Measurements from ENCODE around the gene CD44. TPM values are rescaled to one million over a fixed set of nuclear protein-coding genes. Genes with fewer than 3 reads are reported as not detected.

The CD44 gene
- total RNA-seq, 1 experiment from 2014 or later = 15.9 TPM

GRCh38 chr11:35208795-35209194 lies 69.8 kb downstream of the CD44 start:
- H3K36me3 ChIP-seq (ENCODE audit: insufficient read depth, low read length, poor library complexity, severe bottlenecking) = no peaks in the 10 kb centered on the region
- H3K27me3 ChIP-seq (replicated peaks; ENCODE audit: insufficient read depth, low read depth, low read length, poor library complexity) = peaks cover 3% of the 10 kb centered on the region
- no peak overlapping the region for H3K27ac ChIP-seq (ENCODE audit: low read depth, low read length, poor library complexity, severe bottlenecking)
- TF ChIP-seq CTCF (conservative IDR thresholded peaks at IDR 0.05; ENCODE audit: low read depth, low read length) = no peak
- TF ChIP-seq EZH2 (IDR thresholded peaks at IDR 0.05; ENCODE audit: borderline replicate concordance, low read depth, low read length, poor library complexity, severe bottlenecking) = no peak
- no TSS peak for BruUV-seq (replicated peaks)
- ChIA-PET POLR2A (ENCODE audit: low non-redundant PET) (no interaction called here), CTCF (no interaction called here)
- H3K4me1 ChIP-seq (ENCODE audit: insufficient read depth, low read length, poor library complexity, severe bottlenecking) = no peaks in the 10 kb centered on the region
- H3K9me3 ChIP-seq (ENCODE audit: low read depth, low read length, poor library complexity, severe bottlenecking) = no peaks in the 10 kb centered on the region
- no peak for DNase-seq (ENCODE audit: low spot score)
- intact Hi-C loops (cut with micrococcal nuclease; ENCODE audit: unreplicated experiment) = no loop called here
- no peak overlapping the region for H3K4me3 ChIP-seq (ENCODE audit: low read depth, low read length, poor library complexity, severe bottlenecking)

- BruUV-seq (replicated peaks) = no TSS peak
- no peak overlapping the region for H3K4me3 ChIP-seq (ENCODE audit: low read depth, low read length, poor library complexity, severe bottlenecking)
- ChIA-PET POLR2A (ENCODE audit: low non-redundant PET) (no interaction called here), CTCF (no interaction called here)
- TF ChIP-seq CTCF (conservative IDR thresholded peaks at IDR 0.05; ENCODE audit: low read depth, low read length) = no peak
- TF ChIP-seq EZH2 (IDR thresholded peaks at IDR 0.05; ENCODE audit: borderline replicate concordance, low read depth, low read length, poor library complexity, severe bottlenecking) = no peak
- peaks cover 3% of the 10 kb centered on the region for H3K27me3 ChIP-seq (replicated peaks; ENCODE audit: insufficient read depth, low read depth, low read length, poor library complexity)
- H3K27ac ChIP-seq (ENCODE audit: low read depth, low read length, poor library complexity, severe bottlenecking) = no peak overlapping the region
- no peak for DNase-seq (ENCODE audit: low spot score)
- no peaks in the 10 kb centered on the region for H3K36me3 ChIP-seq (ENCODE audit: insufficient read depth, low read length, poor library complexity, severe bottlenecking)
- no peaks in the 10 kb centered on the region for H3K4me1 ChIP-seq (ENCODE audit: insufficient read depth, low read length, poor library complexity, severe bottlenecking)
- intact Hi-C loops (cut with micrococcal nuclease; ENCODE audit: unreplicated experiment) = no loop called here
- H3K9me3 ChIP-seq (ENCODE audit: low read depth, low read length, poor library complexity, severe bottlenecking) = no peaks in the 10 kb centered on the region
Measured at GRCh38 chr11:35210876-35211546, 72.0 kb downstream of the CD44 start.

GRCh38 chr11:35211952-35212351 lies 73.0 kb downstream of the CD44 start:
- Histone ChIP-seq H3K36me3 (ENCODE audit: insufficient read depth, low read length, poor library complexity, severe bottlenecking) (no peaks in the 10 kb centered on the region), H3K9me3 (ENCODE audit: low read depth, low read length, poor library complexity, severe bottlenecking) (no peaks in the 10 kb centered on the region), H3K27me3 (replicated peaks; ENCODE audit: insufficient read depth, low read depth, low read length, poor library complexity) (peaks cover 3% of the 10 kb centered on the region), H3K4me3 (ENCODE audit: low read depth, low read length, poor library complexity, severe bottlenecking) (no peak overlapping the region), H3K27ac (ENCODE audit: low read depth, low read length, poor library complexity, severe bottlenecking) (no peak overlapping the region), H3K4me1 (ENCODE audit: insufficient read depth, low read length, poor library complexity, severe bottlenecking) (no peaks in the 10 kb centered on the region)
- TF ChIP-seq EZH2 (IDR thresholded peaks at IDR 0.05; ENCODE audit: borderline replicate concordance, low read depth, low read length, poor library complexity, severe bottlenecking) (no peak), CTCF (conservative IDR thresholded peaks at IDR 0.05; ENCODE audit: low read depth, low read length) (no peak)
- ChIA-PET CTCF (no interaction called here), POLR2A (ENCODE audit: low non-redundant PET) (interaction anchor here (0.6 kb wide), 1 partner anchor 604 kb away, joined by 3 read pairs; no protein-coding TSS in a partner anchor)
- BruUV-seq (replicated peaks) = no TSS peak
- intact Hi-C loops (cut with micrococcal nuclease; ENCODE audit: unreplicated experiment) = no loop called here
- DNase-seq (ENCODE audit: low spot score) = no peak

Measured in A673 (cell line).